Left cardiac atrium (tissue), 4 donors: ENCODE data around the gene ALPG. TPM values are rescaled to one million over a fixed set of nuclear protein-coding genes. Genes with fewer than 3 reads are reported as not detected.
A peak's percentile ranks its signal among the peaks of the same experiment; 100 is the strongest.
"Not testable (repeated sequence)": the region's sequence is repeated elsewhere in the genome, so short reads cannot be mapped to it uniquely, and the experiment has no call there.

Experiments
- ATAC-seq, 2 donors: fragments of 200-7000 bp; cut with Tn5 transposase; one replicate each; pipeline ENCODE4 v1.9.1; 2020; ENCODE audit warnings: mild to moderate bottlenecking in 2 of 2, moderate library complexity in 2 of 2
- DNase-seq: peaks from one replicate; pipeline ENCODE4 v3.0.0-alpha.2; 2020
- intact Hi-C, 2 donors: fragments of 100-400 bp; cut with DNase I; formaldehyde crosslinking; loops; one replicate each; pipeline versions ENCODE4 v1.14.1 to v1.15.1; 2022 to 2023
- long read RNA-seq: library from polyadenylated mRNA; unstranded; transcript quantifications from one replicate; pipeline ENCODE4 v2.0.0, GENCODE V29; 2021
- total RNA-seq, 2 donors: library from RNA; stranded (reverse); fragmentation: NEBNext Ultra II Directional; extraction: Animal tissue kit (Norgen Biotek cat#: 25700); gene quantifications; one replicate each; pipeline ENCODE4 v1.2.1, GENCODE V29; 2021
- donor health status: DM: no; HTN: yes; CAD: no.
- donor health status: DM: no; HTN: yes; CAD: no; lungs with severe emphysema.
- donor health status: DM: yes; HTN: yes; CAD: no.
- donor health status: Dilated cardiomyopathy.

ALPG gene
- not detected for total RNA-seq
- long read RNA-seq, result 0 reads

DNA sequence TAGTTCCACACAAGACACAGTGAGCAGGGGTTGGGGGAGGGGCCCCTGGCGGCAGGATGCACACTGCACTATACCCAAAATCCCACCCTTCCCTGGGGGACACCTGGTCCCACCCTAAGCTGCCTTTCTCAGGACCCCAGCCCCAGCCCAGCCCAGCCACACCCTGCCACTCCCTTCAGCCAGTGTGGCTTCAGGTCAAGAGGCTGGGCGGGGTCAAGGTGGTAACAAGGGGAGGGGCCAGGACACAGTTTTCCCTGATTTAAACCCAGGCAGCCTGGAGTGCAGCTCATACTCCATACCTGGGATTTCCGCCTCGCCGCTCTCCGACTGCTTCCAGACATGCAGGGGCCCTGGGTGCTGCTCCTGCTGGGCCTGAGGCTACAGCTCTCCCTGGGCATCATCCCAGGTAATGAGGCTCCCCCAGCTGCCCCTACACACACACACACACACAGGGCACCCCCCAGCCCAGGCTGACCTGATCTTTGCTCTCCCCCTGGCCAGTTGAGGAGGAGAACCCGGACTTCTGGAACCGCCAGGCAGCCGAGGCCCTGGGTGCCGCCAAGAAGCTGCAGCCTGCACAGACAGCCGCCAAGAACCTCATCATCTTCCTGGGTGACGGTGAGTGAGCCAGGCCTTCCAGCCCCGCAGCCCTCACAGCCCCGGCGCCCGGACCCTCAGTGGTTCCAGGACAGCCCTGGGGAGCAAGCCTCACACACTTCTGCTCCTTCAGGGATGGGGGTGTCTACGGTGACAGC is at the start of gene ALPG:
Gene ALPG, plus strand, starts transcription at position 289 of the 755 bp plus-strand sequence. Its CDS starts 51 bp downstream, at position 340.
- no peak for ATAC-seq
- intact Hi-C loops, result no loop called here
- no peak for DNase-seq

DNA sequence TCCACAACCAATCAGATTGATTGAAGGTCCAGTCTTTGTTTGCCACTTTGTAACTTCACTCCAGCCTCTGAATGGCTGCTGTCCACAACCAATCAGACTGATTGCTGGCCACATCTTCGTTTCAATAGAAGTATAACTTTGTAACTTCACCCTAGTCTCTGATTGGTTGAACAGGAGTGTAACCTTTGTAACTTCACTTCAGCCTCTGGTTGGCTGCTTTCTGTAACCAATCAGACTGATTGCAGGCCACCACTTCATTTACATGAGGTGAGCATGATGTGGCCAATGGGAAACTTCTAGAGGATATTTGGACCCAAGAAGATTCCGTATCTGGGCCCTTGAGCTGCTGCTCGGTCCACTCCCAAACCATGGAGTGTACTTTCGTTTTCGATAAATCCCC is 45.0 kb upstream of the ALPG start:
- ATAC-seq (no peak), DNase-seq (no peak)
- intact Hi-C loops, result no loop called here

GRCh38 chr2:232362174-232362900 is 44.3 kb upstream of the ALPG start:
- no peak for ATAC-seq
- intact Hi-C loops, result no loop called here
- no peak for DNase-seq

- ATAC-seq, intact Hi-C loops, DNase-seq: not testable (repeated sequence)
Measured at GRCh38 chr2:232363064-232363783, 43.4 kb upstream of the ALPG start.

GRCh38 chr2:232363784-232364615 is 42.6 kb upstream of the ALPG start:
- intact Hi-C loops, result no loop called here
- no peak for DNase-seq
- ATAC-seq, result no peak

- intact Hi-C loops, ATAC-seq, DNase-seq: not testable (repeated sequence)
Measured at GRCh38 chr2:232364806-232365594, 41.6 kb upstream of the ALPG start.

DNA sequence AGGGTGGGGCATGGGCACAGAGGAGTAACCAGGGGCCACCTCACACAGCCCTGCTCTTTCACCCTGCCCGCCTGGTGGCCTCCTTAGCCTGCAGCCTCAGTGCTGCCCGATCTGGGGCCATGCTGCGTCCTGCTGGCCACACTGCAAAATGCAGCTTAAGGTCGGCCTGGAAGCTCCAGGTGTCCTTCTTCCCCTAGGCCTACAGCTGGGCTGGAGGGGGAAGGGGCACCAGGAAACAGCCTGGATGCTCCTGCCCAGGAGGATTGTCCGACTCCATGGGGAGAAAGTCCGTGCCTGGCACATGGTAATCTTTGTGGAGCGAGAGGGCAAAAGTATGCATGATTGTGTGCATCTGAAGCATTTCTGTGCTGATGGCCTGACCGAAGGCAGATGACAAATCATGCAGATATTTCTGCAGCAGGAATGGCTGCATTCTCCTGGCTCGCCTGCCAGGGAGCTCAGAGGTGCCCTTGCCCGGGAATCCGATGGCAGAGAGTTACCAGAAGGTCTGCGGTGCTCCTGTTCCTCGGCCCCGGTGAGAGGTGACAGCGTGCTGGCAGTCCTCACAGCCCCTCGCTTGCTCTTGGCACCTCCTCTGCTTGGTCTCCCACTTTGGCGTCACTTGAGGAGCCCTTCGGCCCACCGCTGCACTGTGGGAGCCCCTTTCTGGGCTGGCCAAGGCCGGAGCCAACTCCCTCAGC is 40.9 kb upstream of the ALPG start:
- DNase-seq, result no peak
- intact Hi-C loops, result no loop called here

GRCh38 chr2:232366461-232366860 is 40.2 kb upstream of the ALPG start:
- DNase-seq, intact Hi-C loops, ATAC-seq: not testable (repeated sequence)

More for the DNA sequence above, 40.9 kb upstream of the ALPG start:
- ATAC-seq, result peak in 1 of 2 donors; percentile 42

DNA sequence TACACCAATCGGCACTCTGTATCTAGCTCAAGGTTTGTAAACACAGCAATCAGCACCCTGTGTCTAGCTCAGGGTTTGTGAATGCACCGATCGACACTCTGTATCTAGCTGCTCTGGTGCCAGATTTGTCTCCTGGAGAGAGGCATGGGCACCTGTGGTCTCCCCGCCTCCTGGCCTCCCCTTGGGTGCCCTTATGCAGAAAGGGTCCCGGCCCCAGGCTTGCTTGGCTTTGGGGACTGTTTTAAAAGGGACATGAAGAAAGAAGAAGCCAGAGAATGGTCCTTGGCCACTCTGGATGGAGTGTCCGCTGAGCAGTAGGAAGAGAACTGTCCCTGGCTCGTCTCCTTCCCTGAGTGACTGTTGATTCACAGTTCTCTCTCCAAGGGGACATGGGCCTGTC is 39.6 kb upstream of the ALPG start:
- ATAC-seq (no peak), DNase-seq (no peak)
- intact Hi-C loops, result no loop called here

DNA sequence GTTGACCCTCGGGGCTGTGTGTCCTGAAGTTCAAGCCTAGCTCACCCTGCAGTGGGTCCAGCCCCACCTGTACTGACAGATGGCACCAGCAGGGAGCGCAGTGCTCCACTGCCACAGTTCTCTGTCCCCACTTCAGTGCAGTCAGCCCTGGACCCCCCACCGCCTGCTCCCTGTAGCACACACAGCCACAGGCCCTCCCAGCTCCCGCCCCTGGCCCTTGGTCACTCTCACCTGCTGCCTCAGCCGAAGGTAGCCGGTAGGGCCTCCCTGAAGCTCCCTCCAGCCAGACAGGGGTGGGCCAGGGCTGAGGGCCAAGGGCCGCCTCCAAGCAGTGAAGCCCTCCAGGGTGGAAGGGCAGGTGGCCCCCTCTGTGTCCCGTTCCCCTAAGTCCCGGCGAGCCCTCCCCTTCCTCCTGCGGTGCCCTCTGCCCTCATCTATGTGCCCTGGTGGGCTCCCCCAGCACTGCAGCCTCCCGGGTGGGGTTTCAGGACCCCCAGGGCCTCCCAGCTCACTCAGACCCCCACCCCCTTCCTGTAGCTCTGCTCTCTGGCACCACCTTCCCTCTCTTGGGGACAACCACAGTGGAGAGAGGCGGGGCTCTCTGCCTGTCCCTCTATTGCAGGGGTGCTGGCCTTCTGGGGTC is 38.9 kb upstream of the ALPG start:
- intact Hi-C loops, result no loop called here
- ATAC-seq, result no peak

GRCh38 chr2:232368311-232368731 is 38.3 kb upstream of the ALPG start:
- intact Hi-C loops, result no loop called here
- no peak for DNase-seq
- ATAC-seq, result no peak

More for the DNA sequence above, 38.9 kb upstream of the ALPG start:
- DNase-seq, result no peak

- intact Hi-C loops, result no loop called here
- no peak for DNase-seq
- no peak for ATAC-seq
Measured at GRCh38 chr2:232369126-232369951, 37.3 kb upstream of the ALPG start.

DNA sequence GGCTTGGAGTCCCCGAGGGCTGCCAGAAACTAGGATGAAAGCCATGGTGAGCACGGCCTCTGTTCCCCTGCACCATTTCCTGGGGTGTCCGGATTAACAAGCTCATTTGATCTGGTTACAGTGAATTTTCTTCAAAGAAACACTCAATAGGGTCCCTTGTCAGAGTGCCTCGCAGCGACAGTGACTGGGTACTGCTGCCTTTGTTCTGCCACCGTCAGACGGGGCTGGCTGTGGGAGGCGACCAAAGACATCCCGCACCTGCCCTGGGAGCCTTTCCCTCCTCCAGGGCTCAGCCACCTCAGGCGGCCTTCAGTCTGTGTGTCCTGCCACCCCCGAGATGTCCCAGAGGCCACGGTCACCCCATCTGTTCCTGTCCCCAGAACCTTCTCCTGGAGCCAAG is 36.6 kb upstream of the ALPG start:
- intact Hi-C loops, DNase-seq, ATAC-seq: not testable (repeated sequence)

- no peak for ATAC-seq
- DNase-seq, result no peak
- intact Hi-C loops, result no loop called here
Measured at GRCh38 chr2:232372231-232373208, 34.1 kb upstream of the ALPG start.

- DNase-seq (no peak), ATAC-seq (no peak)
- intact Hi-C loops, result no loop called here
Measured at GRCh38 chr2:232374356-232374755, 32.3 kb upstream of the ALPG start.
